NCI-H1694 (cell line): ENCODE measurements around the gene CTNNA3.
"Not testable (repeated sequence)": the region's sequence is repeated elsewhere in the genome, so short reads cannot be mapped to it uniquely, and the experiment has no call there.

Experiments
- DNase-seq: peaks from one replicate; lab custom pipeline; 2025; lab: John Stamatoyannopoulos, UW

CTNNA3 gene

DNA sequence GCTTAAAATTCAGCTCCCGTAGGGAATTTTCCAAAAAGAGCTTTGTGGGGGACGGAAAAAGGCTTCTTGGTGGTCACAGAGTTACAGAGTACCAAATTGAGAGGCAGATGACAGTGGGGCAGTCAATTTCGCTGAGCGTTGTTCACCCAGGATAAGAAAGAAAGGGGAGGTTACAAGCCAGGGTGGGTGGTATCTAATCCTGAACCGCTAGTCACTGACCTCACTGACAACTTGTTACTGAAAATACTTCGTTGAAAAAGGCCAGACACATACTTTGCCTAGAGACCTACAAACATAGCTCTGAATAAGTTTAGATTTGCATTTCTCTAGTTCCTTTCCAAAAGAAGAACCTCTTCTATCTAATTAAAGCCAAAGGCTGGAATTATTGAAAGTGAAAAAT, at the start of gene CTNNA3:
CTNNA3 (minus strand) TSS at position 167 of the 400 bp plus-strand sequence.
- no peak for DNase-seq

DNA sequence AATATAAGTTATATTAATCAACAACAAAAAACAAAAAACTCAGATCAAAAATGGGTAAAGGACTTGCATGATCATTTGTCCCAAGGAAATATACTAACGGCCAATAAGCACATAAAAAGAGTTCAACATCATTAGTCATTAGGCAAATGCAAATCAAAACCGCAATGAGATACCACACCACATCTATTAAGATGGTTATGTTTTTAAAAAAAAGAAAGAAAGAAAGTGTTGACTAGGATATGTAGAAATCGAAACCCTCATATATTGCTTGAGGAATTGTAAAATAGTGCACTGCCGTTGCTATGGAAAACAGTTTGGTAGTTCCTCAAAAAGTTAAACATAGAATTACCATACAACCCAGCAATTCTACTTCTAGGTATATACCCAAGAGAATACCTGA, 39.4 kb upstream of the CTNNA3 start:
- DNase-seq: no peak

DNA sequence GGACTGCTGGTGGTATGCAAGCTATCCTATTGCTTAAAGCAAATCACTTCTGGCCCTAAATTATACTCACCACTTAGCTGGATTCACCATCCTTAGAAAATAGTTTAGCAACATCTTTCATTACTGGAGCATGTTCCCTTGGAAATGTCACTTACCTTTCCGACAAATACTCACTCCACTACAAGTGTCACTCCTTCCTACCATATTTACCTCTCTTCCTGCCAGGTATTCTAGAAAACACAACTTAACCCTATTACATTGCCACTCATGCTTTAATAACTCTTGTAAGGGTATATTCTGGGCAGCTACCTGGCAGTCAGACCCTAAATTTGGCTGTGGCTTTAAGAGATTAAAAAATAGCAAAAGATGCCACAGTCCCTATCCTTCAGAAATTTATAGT, 37.5 kb upstream of the CTNNA3 start:
- no peak for DNase-seq

GRCh38 chr10:67725567-67725966, 29.6 kb upstream of the CTNNA3 start:
- no peak for DNase-seq

- DNase-seq: no peak
These were observed 27.6 kb upstream of the CTNNA3 start for GRCh38 chr10:67723601-67724000.

- no peak for DNase-seq
These were observed 26.1 kb upstream of the CTNNA3 start for GRCh38 chr10:67722113-67722512.

- DNase-seq: not testable (repeated sequence)
These were observed 20.5 kb upstream of the CTNNA3 start for GRCh38 chr10:67716455-67716854.

DNA sequence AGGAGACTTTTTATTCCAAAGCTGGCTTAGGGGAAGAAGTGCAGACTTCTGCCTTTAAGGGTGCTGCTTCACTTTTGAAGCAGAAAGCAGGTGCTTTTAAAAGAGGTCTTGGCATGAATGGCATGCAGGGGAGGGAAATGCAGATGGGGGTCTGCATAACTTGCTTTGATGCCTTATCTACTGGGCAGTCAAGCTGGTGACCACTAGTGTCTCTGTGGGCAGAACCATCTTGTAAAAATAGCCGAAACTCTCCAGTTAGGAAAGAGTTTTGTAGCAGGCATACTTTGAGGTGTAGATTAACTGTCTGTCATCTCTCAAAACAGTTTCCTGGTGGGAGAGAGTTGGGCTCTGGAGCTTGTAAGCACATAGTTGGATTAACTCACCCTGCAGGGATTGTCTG, 9.9 kb upstream of the CTNNA3 start:
- DNase-seq: no peak

- DNase-seq: not testable (repeated sequence)
These were observed 3.7 kb upstream of the CTNNA3 start for GRCh38 chr10:67699613-67700270.

- DNase-seq: no peak
These were observed 2.2 kb upstream of the CTNNA3 start for GRCh38 chr10:67698164-67698563.

DNA sequence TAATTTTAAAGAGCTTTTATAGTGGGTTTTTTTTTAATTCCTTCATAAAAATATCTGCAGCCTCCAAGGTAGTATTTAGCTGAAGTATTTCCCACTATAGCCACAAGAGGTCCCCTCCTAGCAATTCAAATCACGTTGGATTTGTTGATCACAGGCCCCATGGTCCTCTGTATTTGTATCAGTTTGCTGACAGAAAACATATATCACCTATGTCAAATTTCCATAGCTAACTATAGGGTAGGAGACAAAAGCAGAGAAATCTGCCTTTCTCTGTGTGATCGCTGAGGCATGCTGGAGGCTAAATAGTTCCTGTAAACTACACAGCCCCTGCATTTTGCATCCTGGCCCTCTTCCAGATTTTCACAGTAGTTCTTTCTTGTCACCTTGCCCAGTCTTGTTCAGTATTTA, 1.7 kb upstream of the CTNNA3 start:
- peak; percentile 44 for DNase-seq

GRCh38 chr10:67696679-67697078, 684 bp upstream of the CTNNA3 start:
- no peak for DNase-seq

- DNase-seq: no peak
These were observed 440 bp downstream of the CTNNA3 start for GRCh38 chr10:67695555-67695954.

DNA sequence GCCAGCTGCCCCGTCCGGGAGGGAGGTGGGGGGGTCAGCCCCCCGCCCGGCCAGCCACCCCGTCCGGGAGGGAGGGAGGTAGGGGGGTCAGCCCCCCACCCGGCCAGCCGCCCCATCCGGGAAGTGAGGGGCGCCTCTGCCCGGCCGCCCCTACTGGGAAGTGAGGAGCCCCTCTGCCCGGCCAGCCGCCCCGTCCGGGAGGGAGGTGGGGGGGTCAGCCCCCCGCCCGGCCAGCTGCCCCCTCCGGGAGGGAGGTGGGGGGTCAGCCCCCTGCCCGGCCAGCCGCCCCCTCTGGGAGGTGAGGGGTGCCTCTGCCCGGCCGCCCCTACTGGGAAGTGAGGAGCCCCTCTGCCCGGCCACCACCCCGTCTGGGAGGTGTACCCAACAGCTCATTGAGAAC, 4.1 kb downstream of the CTNNA3 start:
- DNase-seq: not testable (repeated sequence)

GRCh38 chr10:67690540-67690939, 5.5 kb downstream of the CTNNA3 start:
- not testable (repeated sequence) for DNase-seq

- not testable (repeated sequence) for DNase-seq
These were observed 11.9 kb downstream of the CTNNA3 start for GRCh38 chr10:67684140-67684539.

GRCh38 chr10:67678335-67678974, 17.5 kb downstream of the CTNNA3 start:
- DNase-seq: no peak

GRCh38 chr10:67676208-67676825, 19.7 kb downstream of the CTNNA3 start:
- no peak for DNase-seq

DNA sequence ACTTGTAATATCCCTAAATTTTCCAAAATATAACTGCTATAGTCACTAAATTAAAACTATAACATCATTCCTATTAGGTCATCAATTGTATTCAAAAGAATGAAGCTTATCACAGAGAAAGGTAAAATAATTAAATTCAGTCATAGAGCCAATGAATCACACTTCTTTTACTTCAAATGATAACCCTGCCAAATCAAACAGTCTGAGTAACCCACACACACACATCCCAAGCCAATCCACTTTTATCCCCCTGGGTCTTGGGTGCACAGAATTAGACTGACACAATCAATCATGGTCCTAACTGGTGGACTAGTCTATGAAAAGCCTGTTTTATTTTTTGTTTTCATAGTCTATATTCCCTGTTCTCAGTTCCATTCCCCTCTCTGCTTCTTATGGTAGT, 25.6 kb downstream of the CTNNA3 start:
- DNase-seq: no peak

DNA sequence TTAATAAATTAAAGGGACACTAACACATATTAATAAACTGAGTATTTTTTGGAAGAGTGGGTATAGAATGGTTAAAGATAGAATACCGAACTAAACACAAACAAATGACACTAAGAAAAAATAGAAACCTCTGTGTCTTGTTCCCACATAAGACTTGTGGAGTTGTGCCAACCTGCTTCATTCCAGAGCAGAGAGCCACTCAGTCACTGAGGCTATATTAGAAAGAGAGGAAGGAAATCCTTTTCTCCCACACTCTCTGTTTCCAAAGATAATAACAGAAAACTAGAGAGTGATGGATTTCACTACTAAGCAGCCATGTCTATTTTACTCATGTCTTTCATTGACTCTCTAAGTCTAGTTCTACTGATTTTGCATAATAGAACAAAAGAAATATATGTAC, 26.0 kb downstream of the CTNNA3 start:
- no peak for DNase-seq

DNA sequence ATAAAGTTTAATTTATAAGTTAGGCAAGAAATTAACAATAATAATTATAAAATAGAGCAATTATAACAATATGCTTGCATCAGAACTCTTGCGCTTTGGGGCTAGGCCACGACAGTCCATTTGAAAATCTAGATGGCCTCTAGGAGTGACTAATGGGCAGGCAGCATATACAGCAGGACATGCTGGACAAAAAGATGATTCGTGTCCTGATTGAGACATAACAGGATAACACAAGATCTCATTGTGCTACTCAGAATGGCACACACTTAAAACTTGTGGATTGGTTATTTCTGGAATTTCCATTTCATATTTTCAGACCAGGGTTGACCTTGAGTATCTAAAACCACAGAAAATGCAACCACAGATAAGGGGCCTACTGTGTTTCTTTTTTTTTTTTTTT, 27.5 kb downstream of the CTNNA3 start:
- no peak for DNase-seq

DNA sequence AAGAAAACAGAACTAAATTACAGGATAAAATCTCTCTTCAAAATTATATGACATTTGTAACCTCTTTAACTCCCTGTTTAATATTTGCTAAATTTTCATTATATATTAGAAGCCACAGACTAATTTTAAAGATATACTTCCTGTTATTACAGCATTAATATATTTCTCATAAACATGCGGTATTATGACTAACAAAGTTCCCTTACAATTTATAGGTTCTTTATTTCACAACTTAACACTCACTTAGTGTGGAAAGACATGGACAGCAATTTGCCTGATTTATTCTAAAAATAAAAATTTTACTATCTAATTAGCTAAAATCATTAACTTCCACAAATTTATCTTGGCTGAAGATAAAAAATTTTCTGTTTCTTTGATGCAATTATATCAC, 29.0 kb downstream of the CTNNA3 start:
- no peak for DNase-seq

DNA sequence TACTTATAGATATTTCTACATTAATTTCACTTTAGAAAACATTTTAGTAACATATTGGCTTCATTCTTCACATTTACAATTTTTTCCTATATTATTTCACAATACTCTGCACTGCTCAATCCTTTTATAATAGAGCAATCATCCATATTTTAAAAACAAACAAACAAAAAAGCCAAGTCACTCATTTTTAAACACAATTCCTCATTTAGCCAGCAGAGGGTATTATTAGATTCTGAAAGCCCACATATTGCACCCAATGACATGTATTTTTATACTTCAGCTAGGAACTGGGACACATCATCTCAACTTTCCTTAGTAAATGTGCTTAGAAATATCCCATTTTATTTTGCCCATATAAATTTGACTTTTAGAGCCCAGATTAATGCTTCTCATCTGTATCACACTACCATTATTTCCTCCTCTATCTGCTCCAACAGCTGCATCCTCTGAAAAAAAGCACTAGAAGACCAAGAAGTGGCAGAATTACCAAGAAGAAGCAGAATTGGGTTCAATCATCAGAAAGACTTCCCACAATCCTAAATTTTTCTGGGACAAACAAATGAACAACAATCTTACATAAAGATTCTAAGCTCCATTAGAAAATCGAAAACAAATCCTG, 29.5 kb downstream of the CTNNA3 start:
- peak; percentile 7 for DNase-seq
